ENCODE measurements around the gene SNRNP35. TPM values are rescaled to one million over a fixed set of nuclear protein-coding genes. Genes with fewer than 3 reads are reported as not detected.

The SNRNP35 gene
- total and polyA plus RNA-seq, 2 of the 8 experiments (the other 6 are each of a cell fraction or from before 2014, with no cell fraction given): 8.0 to 16.9 TPM

GRCh38 chr12:123475246-123475703 lies 17.3 kb downstream of the SNRNP35 start (continued):
- no peak for TF ChIP-seq SAP30 (IDR thresholded peaks at IDR 0.05; ENCODE audit: insufficient read depth, insufficient replicate concordance, low read length)

All from H1 (cell line).